ENCODE data around the gene USP17L5.
"Not testable (repeated sequence)": the region's sequence is repeated elsewhere in the genome, so short reads cannot be mapped to it uniquely, and the experiment has no call there.

USP17L5 gene, protein sequence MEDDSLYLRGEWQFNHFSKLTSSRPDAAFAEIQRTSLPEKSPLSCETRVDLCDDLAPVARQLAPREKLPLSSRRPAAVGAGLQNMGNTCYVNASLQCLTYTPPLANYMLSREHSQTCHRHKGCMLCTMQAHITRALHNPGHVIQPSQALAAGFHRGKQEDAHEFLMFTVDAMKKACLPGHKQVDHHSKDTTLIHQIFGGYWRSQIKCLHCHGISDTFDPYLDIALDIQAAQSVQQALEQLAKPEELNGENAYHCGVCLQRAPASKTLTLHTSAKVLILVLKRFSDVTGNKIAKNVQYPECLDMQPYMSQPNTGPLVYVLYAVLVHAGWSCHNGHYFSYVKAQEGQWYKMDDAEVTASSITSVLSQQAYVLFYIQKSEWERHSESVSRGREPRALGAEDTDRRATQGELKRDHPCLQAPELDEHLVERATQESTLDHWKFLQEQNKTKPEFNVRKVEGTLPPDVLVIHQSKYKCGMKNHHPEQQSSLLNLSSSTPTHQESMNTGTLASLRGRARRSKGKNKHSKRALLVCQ

DNA sequence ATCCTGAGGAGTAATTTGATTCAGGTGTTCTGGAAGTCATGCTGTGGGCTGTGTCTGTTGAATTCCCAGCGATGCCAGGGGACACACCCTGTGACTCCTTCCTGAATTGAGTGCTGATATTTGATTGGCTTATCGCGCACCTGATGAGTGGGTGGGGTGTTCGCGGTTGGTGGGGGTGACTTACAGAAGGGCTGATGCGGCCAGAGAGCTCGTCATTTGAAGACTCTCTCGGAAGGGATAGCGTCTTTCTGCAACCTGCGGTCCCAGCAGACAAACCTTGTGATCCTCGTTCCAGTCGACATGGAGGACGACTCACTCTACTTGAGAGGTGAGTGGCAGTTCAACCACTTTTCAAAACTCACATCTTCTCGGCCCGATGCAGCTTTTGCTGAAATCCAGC lies at the start of gene USP17L5:
USP17L5 (plus strand) TSS at position 301 of the 400 bp plus-strand sequence; CDS start at position 301, 0 bp downstream.
- not testable (repeated sequence) for DNase-seq

DNA sequence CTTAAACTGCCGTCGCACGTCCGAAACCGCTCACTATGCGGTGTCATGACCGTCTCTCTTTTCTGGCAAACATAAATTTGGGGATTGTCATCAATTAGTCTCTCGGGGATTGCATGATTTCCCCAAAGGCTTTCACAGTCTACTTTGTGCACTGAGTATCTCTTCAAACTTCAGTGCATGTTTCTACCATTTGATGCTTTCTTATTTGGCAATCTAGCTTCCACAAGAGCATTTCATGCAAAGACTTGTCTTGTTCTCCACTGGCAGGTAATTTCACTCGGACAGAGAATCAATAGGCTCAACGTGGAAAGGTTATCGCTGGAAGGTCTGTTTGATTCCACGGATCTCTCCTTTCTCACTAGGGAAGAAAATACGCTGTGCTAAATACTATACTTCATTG lies 15.0 kb upstream of the USP17L5 start:
- DNase-seq: not testable (repeated sequence)

- not testable (repeated sequence) for DNase-seq
Observed at GRCh38 chr4:9324865-9325264, 14.3 kb upstream of the USP17L5 start, which contains the start of gene USP17L24. TSS of gene USP17L24 (plus strand) at chr4:9325165. CDS start at chr4:9325165, 0 bp downstream.

- DNase-seq: not testable (repeated sequence)
Observed at GRCh38 chr4:9329611-9330010, 9.6 kb upstream of the USP17L5 start, which contains the start of gene USP17L25. TSS of gene USP17L25 (plus strand) at chr4:9329911. CDS start at chr4:9329911, 0 bp downstream.

DNA sequence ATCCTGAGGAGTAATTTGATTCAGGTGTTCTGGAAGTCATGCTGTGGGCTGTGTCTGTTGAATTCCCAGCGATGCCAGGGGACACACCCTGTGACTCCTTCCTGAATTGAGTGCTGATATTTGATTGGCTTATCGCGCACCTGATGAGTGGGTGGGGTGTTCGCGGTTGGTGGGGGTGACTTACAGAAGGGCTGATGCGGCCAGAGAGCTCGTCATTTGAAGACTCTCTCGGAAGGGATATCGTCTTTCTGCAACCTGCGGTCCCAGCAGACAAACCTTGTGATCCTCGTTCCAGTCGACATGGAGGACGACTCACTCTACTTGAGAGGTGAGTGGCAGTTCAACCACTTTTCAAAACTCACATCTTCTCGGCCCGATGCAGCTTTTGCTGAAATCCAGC lies 4.8 kb upstream of the USP17L5 start, which contains the start of gene USP17L26:
USP17L26 (plus strand) TSS at position 301 of the 400 bp plus-strand sequence; CDS start at position 301, 0 bp downstream.
- not testable (repeated sequence) for DNase-seq

- not testable (repeated sequence) for DNase-seq
Observed at GRCh38 chr4:9343848-9344247, 4.6 kb downstream of the USP17L5 start, which contains the start of gene USP17L27. TSS of gene USP17L27 (plus strand) at chr4:9344148. CDS start at chr4:9344148, 0 bp downstream.

- DNase-seq: not testable (repeated sequence)
Observed at GRCh38 chr4:9348593-9348992, 9.4 kb downstream of the USP17L5 start, which contains the start of gene USP17L28. TSS of gene USP17L28 (plus strand) at chr4:9348893. CDS start at chr4:9348893, 0 bp downstream.

DNA sequence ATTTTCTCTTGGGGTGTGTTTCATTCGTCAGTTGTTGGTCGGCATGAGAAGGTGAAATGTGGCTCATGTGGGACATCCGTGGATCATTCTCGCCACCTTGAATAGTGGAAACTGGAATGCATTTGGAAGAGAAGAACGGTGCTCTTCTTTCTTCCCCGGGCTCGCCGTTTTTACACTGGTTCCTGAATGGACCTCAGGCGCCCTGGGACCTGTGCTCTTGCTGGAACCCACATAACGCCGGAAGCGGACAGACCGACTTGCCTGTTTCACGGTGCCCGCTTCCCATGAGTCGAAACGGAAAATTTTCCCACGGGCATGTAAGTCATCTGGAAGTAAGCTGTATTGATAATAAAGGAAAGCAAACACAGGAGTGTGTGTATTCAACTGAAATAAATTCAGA lies 11.7 kb downstream of the USP17L5 start:
- DNase-seq: not testable (repeated sequence)

GRCh38 chr4:9353338-9353737 lies 14.1 kb downstream of the USP17L5 start, which contains the start of gene USP17L29:
TSS of gene USP17L29 (plus strand) at chr4:9353638. CDS start at chr4:9353638, 0 bp downstream.
- DNase-seq: not testable (repeated sequence)

DNA sequence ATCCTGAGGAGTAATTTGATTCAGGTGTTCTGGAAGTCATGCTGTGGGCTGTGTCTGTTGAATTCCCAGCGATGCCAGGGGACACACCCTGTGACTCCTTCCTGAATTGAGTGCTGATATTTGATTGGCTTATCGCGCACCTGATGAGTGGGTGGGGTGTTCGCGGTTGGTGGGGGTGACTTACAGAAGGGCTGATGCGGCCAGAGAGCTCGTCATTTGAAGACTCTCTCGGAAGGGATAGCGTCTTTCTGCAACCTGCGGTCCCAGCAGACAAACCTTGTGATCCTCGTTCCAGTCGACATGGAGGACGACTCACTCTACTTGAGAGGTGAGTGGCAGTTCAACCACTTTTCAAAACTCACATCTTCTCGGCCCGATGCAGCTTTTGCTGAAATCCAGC lies 23.6 kb downstream of the USP17L5 start, which contains the start of gene USP17L30:
USP17L30 (plus strand) TSS at position 301 of the 400 bp plus-strand sequence; CDS start at position 301, 0 bp downstream.
- not testable (repeated sequence) for DNase-seq

- DNase-seq: not testable (repeated sequence)
Observed at GRCh38 chr4:9379881-9380280, 40.7 kb downstream of the USP17L5 start.

DNA sequence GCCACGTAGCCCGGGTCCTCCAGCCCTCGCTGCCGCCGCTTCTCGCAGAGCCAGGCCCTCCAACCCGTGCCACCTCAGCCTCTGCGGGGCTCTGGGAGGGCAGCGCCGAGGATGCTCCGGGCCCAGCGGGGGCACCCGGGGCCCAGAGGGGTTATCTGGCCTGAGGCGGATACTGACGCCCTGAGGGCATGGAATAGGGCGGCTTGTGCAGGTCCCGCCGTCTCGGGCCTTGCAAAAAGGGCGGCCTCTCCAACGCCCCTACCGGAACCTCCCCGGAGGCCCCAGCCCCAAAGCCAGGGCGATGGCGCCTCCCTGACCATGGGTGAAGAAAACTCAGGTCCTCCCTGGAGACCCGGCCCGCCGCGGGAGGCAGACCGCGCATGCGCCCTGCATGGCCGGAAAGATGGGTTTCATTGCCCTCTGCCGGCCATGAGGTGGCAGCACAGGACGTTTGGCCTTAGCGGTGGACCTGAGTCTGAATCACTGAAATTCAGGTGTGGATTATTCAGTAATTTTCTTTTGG lies 41.9 kb downstream of the USP17L5 start:
- DNase-seq: not testable (repeated sequence)

DNA sequence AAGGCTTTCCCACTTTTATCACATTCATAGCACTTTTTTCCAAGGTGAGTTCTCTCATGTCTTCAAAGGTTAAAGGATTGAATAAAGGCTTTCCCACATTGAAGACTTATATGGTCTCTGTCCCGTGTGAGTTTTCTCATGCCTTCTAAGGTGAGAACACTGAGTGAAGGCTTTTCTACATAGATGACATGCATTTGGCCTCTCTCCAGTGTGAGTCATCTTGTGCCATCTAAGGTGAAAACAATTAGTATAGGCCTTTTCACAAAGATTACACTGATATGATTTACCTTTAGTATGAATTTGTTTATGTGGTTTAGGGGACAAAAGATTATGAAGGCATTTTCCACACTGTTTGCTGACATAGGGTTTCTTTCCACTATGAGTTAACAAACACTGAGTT lies 44.9 kb downstream of the USP17L5 start:
- DNase-seq: no peak

DNA sequence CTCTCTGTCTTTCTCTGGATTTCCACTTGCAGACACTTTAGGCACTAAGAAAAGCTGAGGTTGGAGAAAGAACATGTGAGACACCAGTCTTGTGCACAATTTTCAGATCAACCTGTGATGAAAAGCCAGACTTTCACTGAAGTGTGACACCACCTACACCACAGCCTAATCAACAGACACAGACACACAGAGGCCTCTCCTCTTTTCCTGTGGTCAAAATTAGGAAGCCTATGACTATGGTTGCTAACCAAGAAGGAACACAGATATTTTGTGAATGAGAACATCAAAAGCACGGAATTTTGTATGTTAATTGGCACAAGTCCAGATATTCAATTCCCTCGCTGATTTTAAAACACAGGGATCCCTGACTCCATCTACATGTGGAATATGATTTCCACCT lies 49.8 kb downstream of the USP17L5 start:
- not testable (repeated sequence) for DNase-seq

Data from fibroblast of upper back skin (primary cell).